Fibroblast of the aortic adventitia (primary cell): Measurements from ENCODE around the gene C9orf85. TPM values are rescaled to one million over a fixed set of nuclear protein-coding genes. Genes with fewer than 3 reads are reported as not detected.

Experiments
- DNase-seq: peaks from one replicate; pipeline ENCODE4 v3.0.0-alpha.2; 2010; ENCODE audit warnings: low read depth
- H3K4me3 ChIP-seq: 2 replicates; pipeline ENCODE4 v1.5.1; 2011; ENCODE audit warnings: low read depth, mild to moderate bottlenecking, control low read depth, low read length, moderate library complexity
- total RNA-seq: library from RNA; depleted of rRNA; stranded (reverse); fragments of >200 nt; gene quantifications from 2 replicates; pipeline ENCODE4 v1.2.3, GENCODE V29; 2012; ENCODE audit warnings: low replicate concordance
- TF ChIP-seq, protein P1 (sequence below): IDR thresholded peaks from 2 replicates; pipeline ENCODE4 v1.5.1; 2011; ENCODE audit warnings: mild to moderate bottlenecking, low read length, control low read depth, inconsistent platforms; ENCODE audit not compliant: insufficient read depth

The C9orf85 gene
- total RNA-seq, 1 donor = 14.6 TPM

DNA sequence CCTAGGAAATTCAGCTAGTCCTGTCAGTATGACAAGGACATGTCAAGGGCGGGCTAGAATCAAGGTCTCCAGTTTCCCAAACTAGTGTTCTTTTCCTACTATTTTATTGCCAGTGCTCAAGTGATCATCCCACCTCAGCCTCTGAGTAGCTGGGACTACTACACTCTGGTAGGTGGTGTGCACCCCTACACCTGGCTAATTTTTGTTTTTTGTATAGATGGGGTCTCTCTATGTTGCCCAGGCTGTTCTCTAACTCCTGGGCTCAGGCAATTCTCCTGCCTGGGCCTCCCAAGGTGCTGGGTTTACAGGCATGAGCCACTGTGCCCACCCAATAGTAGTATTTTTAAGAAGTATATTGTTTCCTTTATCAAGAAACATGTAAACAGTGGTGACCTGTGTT, 54.0 kb downstream of the C9orf85 start:
- DNase-seq = no peak
- TF ChIP-seq, protein P1, sequence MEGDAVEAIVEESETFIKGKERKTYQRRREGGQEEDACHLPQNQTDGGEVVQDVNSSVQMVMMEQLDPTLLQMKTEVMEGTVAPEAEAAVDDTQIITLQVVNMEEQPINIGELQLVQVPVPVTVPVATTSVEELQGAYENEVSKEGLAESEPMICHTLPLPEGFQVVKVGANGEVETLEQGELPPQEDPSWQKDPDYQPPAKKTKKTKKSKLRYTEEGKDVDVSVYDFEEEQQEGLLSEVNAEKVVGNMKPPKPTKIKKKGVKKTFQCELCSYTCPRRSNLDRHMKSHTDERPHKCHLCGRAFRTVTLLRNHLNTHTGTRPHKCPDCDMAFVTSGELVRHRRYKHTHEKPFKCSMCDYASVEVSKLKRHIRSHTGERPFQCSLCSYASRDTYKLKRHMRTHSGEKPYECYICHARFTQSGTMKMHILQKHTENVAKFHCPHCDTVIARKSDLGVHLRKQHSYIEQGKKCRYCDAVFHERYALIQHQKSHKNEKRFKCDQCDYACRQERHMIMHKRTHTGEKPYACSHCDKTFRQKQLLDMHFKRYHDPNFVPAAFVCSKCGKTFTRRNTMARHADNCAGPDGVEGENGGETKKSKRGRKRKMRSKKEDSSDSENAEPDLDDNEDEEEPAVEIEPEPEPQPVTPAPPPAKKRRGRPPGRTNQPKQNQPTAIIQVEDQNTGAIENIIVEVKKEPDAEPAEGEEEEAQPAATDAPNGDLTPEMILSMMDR = no peak
- H3K4me3 ChIP-seq = no peak overlapping the region

DNA sequence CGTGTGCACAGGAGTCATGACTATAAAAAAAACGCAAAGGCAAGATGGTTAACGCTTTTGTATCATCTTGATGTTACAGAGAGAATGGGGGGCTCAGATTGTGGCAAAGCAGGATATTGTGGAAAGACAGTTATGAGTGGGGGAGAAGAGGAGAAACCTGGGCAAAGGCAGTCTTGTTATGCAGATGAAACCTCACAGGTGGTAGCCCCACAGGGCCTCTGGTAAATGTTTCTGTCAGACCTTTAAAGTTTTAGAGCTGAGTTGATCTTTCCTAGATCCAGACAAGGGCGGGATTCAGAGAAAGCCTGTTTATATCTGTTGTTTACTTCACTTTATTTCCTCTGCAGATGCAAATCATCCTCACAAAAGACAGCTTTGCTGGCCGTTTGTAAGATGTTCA, 55.2 kb downstream of the C9orf85 start:
- DNase-seq = no peak
- H3K4me3 ChIP-seq = no peak overlapping the region
- TF ChIP-seq, protein P1 = no peak

DNA sequence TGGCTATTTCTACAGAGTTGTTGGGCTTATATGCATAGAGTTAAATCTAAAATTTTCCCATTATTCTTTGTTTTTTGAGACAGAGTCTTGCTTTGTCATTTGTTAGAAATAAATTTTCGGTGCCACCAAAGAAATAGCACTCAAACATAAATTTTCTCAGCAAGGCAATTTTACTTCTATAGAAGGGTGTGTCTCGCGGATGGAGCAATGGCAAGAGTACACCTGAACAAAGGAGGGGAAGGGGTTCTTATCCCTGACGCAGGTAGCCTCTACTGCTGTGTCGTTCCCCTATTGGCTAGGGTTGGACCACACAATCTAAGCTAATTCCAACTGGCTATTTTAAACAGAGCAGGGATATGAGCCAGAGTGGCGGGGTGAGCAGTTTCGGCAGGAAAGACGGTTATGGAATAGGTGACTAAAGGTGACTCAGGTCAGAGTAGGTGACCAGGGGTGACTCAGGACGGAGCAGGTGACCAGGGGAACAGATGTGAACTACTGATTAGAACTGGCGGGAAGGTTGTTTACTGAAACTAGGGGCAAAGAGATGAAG, 57.2 kb downstream of the C9orf85 start:
- DNase-seq = no peak
- TF ChIP-seq, protein P1 = no peak
- H3K4me3 ChIP-seq = no peak overlapping the region

DNA sequence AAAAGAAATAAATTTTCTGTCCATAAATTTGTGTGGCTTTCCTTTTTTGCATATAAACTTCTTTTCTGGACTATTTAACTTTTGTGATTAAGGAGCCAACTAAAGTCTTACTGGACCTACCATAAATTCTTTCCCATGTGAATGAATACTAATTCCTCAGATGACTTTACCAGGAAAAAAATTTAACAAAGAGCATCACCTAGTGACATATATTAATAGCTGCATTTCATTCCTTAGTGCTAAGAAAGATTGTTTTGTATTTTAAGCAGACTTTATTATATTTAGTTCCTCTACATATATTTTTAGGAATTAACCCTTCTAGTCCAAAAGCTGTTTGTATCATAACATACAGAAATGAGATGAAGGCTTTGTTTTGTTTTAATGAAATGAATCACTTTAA, 64.4 kb downstream of the C9orf85 start:
- peak; percentile 14 for DNase-seq
- TF ChIP-seq, protein P1 = no peak
- H3K4me3 ChIP-seq = no peak overlapping the region

DNA sequence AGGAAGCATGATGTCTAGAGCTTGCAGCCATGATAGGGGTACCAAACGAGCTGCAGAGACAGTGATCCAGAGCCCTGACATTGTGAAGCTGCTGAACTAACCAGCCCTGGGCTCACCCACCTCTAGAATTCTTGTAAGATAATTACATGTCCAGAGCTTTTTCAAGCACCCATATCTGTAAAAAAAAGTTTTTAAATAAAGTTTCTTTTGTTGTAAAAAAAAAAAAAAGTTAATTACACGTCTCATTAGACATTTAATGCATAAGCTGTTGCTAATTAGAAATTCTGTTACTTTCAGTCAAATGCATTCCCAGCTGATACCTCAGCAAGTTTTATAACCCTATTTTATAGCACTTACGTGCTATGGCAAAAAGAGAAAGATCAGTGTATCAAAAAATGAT, 65.6 kb downstream of the C9orf85 start:
- DNase-seq = no peak
- TF ChIP-seq, protein P1 = no peak
- no peak overlapping the region for H3K4me3 ChIP-seq

DNA sequence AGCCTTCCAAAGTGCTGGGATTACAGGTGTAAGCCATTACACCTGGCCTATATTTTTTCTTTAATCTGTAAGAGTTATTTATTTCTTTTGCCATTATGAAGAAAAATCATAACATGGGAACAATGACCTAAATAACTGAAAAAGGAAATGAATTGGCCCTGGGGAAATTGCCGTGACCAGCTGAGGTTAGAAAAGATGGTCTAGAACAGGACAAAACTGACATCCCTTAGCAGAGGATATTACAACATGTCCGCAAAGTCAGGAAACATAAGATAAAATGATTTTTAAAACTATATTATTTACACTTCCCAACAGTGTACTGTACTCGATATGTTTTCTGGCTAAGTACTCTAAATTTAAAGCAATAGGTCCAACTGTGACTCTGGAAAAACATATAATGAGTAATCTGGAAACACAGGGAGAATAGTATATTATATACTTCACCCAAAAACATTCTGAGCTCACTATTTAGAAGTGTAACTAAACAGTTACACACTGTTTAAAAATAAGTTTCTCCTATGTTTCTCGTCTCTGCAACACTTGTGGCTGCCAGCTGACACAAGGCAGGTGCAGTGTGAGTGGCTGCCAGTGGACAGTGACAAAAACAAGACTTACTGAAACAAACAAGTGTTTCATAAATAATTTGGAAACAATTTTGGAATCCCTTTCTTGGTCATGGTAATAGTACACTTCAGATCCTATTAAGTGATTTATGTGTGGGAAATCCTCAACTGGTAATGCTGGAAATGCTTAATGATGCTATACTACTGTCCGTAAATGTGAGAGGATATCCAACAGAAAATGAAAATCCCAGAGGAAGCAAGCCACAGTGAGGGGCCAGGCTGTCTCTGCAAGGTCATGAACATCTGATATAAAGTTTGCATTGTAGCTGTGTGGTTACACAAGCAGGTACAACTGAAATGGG, 69.1 kb downstream of the C9orf85 start:
- TF ChIP-seq, protein P1 = no peak
- H3K4me3 ChIP-seq = no peak overlapping the region
- DNase-seq = no peak
